GM18502 (cell line): ENCODE measurements around the gene GREB1L.
"Not testable (repeated sequence)": the region's sequence is repeated elsewhere in the genome, so short reads cannot be mapped to it uniquely, and the experiment has no call there.

Experiments used
- ATAC-seq: cut with Tn5 transposase; IDR thresholded peaks from one replicate; pipeline ENCODE4 v1.9.1; 2021; ENCODE audit warnings: mild to moderate bottlenecking; ENCODE audit not compliant: unreplicated experiment, poor library complexity

The GREB1L gene

DNA sequence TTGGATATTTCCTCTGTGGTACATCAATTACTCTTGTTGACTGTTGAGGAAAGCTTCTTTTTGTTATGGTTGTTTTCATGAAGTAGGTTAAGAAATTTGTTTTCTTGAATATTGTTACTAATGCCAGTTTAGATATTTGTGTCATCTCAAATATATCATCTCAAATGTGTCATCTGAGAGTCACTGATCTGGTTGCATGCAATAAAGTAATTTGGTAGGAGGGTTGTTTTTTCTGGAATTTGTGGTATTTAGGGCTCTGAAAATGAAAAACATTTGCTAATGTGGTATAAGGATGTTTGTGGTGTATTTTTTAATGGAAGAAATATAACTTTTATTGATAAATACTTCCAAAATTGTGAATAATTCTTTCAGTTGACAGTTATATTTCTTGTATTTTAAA lies 117.7 kb downstream of the GREB1L start:
- ATAC-seq: no peak

DNA sequence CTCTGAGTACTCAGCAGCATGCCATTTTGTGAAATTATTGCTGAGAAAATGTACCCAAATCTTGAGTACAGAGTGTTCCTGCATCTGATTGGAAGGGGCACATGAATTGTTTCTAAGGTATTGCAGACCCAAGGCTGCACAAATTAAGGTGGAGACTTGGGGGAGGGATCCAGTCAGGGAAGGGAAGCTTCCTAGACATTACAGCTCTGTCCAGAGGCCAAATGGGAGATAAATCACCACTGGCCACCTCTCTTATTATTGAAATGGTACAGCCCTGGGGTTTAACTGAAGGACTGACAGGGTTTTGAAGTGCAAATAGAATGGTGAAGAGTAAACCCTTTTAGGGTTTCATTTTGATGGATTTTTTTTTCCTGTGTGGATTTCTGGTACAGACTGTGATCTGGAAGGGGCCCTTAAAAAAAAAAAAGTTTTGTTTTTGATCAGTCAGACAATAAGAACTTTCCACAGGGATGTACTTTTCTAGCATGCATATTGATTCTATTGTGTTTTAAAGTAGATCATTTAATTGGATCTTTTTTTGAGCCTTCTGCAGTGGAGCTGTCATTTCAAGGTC lies 119.4 kb downstream of the GREB1L start:
- no peak for ATAC-seq

GRCh38 chr18:21362831-21363230 lies 120.8 kb downstream of the GREB1L start:
- ATAC-seq: no peak

DNA sequence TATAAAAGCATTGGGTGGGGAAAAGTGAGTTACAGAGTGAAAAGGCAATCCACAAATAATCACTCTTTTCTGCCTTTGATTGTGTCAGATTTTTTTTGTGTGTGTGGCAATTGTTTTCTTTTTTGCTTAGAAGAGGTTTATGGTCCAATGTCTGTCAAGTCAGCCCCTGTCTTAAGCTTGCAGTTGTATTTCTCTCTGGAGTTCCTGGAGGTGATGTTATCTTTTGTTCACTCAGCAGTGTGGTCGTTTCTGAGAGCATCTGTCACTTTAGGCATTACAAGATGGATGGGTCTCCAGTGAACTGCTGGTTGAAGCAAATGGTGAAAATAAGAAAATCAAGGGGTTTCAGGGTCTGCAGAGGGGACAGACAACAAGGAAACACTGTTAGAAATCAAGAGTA lies 121.3 kb downstream of the GREB1L start:
- no peak for ATAC-seq

DNA sequence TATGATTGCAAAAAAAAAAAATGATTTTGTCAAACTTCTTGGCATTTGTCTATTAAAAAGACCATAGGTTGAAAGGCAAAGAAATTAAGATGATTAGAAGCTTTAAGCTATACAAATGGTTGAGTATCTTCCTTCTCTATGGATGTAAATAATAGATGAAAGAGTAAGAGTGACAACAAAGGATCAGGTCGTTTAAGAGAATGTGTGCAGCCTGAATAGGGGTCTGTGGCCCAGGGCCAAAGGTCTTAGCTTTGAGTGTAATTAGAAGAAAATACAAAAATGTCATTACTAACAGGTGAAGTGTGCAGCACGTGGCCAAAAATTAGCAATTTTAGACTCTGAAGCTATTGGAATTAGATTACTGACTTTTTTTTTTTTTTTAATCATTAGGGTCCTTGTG lies 122.4 kb downstream of the GREB1L start:
- no peak for ATAC-seq

DNA sequence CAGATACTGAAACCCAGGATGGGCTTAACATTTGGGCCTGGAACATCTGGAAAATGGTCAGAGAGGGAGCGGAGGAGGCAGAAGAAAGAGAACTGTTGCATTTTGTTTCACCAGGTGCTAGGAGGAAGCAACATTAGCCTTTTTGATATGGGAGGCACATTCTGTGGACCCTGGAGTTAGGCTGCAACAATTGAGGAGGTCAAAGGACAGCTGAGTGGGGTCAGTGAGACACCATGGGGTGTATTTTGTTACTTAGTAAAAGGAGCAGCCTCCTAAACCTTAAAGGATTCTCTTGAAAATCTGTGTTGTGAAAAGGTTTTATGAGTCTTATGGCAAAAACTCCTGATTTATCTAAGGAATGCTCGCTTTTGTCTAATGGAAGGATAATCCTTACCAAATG lies 124.9 kb downstream of the GREB1L start:
- ATAC-seq: no peak

- ATAC-seq: no peak
These were observed 127.1 kb downstream of the GREB1L start for GRCh38 chr18:21369146-21369545.

GRCh38 chr18:21369597-21369996 lies 127.6 kb downstream of the GREB1L start:
- ATAC-seq: not testable (repeated sequence)

- no peak for ATAC-seq
These were observed 141.0 kb downstream of the GREB1L start for GRCh38 chr18:21383031-21383430.

GRCh38 chr18:21386523-21387240 lies 144.7 kb downstream of the GREB1L start:
- ATAC-seq: no peak

DNA sequence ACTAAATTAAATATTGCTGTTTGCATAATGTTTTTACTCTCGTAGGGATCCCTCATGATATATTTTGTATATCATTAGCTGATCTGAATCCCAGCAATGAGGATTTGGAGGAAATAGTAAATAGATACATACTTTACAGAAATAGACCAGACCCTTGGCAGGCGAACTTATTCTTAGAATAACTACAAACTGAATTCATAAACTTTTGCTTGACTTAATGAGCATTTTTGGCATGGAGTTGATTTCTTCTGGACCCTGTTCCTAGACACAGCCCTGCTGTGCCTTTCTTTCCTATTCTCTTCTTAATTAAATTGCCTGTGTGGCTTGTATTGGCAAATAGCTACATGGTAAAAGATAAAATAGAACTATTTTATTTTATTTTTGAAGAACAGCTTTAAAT lies 145.9 kb downstream of the GREB1L start:
- ATAC-seq: no peak

- no peak for ATAC-seq
These were observed 147.3 kb downstream of the GREB1L start for GRCh38 chr18:21389283-21389682.

DNA sequence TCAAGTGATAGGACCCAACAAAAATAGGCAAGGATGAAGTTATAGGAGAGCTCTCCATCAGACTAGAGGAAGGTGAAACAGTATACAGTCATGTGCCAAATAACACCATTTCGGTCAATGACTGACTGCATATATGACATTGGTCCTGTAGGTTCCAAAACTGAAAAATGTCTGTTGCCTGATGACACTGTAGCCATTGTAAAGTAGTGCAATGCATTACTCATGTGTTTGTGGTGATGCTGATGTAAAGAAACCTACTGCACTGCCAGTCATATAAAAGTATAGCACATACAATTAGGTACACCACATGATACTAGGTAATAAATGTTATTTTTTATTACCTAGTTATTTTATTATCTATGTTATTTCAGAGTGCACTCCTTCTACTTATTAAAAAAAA lies 147.9 kb downstream of the GREB1L start:
- ATAC-seq: no peak

DNA sequence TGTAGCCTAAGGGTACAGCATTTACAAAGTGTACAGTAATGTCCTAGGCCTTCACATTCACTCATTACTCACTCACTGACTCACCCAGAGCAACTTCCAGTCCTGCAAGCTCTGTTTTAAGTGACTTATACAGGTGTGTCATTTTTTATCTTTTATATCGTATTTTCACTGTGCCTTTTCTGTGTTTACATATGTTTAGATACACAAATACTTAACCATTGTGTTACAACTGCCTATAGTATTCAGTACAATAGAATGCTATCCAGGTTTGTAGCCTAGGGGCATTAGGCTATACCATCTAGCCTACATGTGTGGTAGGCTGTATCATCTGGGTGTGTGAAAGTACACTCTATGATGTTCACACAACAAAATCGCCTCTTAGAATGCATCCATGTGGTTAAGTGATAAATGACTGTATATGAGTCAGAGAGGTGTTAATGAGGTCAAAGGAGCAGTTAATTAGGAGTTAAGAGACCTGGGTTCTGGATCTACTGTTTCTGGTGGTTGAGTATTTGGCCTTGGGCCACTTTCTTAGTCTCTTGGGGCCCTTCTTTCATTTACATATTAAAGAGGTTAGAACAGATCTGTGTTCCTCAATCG lies 149.1 kb downstream of the GREB1L start:
- no peak for ATAC-seq

GRCh38 chr18:21393986-21394385 lies 152.0 kb downstream of the GREB1L start:
- ATAC-seq: no peak

- no peak for ATAC-seq
These were observed 156.1 kb downstream of the GREB1L start for GRCh38 chr18:21398121-21398520.

DNA sequence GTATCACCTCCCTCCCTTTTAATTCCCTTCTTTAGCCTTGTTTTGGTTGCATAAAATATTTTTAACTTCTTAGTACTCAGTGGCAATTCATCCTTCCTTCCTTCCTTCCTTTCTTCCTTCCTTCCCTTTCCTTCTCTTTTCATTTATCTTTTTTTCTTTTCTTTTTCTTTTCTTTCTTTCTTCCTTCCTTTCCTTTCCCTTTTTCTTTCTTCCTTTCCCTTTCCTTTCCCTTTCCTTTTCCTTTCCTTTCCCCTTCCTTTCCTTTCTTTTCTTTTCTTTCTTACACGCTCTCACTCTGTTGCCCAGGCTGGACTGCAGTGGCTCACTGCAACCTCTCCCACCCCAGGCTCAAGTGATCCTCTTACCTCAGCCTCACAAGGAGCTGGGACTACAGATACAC lies 160.2 kb downstream of the GREB1L start:
- no peak for ATAC-seq

DNA sequence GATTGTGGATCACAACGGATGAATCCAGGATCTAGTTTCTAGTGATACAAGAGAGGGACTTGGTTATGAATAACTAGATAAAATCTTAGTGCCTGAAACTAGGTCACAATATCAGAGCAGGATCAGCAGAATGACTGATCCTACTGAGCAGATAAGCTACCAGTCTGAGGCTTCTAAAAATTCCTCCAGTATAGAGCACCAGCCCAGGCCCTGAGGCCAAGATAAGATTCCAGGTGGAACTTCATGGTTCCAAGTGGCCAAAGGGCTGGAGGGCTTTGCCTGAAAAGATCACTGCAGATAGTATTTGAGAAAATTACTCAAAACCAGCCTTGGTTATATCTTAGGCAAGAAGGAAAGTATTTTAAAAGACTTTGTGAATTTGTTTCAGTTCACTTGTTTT lies 162.4 kb downstream of the GREB1L start:
- no peak for ATAC-seq

DNA sequence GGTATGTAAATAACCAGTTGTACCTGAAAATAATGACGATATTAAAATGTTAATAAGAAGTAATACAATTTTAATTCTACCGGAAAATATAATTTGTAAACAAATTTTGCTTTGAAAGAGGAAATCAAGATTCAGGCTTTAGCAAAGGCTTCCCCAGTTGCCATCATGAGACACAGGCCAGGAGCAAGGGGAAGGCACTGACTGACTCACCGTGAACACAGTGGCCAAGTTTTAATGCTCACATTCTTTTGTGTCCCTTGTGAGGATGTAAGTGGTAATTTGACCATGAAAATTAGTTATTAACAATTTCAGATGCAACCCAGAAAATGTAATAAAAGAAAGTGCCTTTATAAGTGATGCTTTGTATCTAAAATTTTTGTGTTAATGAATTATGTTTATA lies 164.1 kb downstream of the GREB1L start:
- ATAC-seq: no peak

GRCh38 chr18:21408681-21409080 lies 166.6 kb downstream of the GREB1L start:
- no peak for ATAC-seq

GRCh38 chr18:21433436-21433835 lies 191.4 kb downstream of the GREB1L start:
- ATAC-seq: no peak

DNA sequence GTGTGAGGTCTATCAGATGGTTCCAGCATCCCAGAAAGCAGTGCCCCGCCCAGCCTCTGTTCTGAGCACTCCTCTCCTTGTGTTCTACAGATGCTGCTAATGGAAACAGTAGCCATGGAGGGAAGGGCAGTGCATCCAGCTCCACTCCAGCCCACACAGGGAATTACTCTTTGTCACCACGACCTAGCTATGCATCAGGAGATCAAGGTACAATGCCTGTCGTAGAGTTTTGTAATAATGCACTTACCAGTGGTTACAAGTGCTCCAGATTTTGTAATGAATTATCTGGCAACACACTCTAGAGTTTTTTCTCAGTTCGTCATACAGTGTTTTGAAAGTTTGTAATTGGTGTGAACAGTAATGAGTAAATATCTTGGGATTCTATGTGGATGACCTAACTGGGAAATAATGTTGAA lies 197.4 kb downstream of the GREB1L start:
- ATAC-seq: no peak
